ENCODE data around the gene CCDC90B. TPM values are rescaled to one million over a fixed set of nuclear protein-coding genes. Genes with fewer than 3 reads are reported as not detected.
"Not testable (repeated sequence)": the region's sequence is repeated elsewhere in the genome, so short reads cannot be mapped to it uniquely, and the experiment has no call there.

Gene CCDC90B
- total RNA-seq, 2 experiments from 2014 or later, result 33.6 to 34.4 TPM

DNA sequence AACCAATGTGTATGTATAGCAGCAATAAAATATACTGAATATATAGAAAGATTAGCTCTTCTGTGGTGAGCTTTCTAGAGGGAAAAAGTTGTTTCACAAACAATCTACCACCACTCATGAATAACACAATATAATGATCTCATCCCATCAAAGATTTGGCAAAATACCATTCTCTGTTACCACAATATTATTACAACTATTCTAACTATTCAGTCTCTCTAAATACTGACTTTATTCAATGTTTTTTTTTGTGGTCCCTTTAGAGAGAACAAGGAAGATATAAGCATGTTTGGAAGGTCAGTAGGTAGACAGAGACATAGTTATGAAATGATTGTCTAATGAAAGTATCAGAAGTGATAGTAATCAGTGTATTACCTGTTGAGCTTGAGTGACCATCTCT lies 7.8 kb downstream of the CCDC90B start:
- Mint-ChIP-seq H3K9me3 (no peaks in the 10 kb centered on the region), H3K27me3 (no peaks in the 10 kb centered on the region), H3K4me3 (no peak overlapping the region), H3K27ac (no peak overlapping the region), H3K4me1 (peaks cover 10% of the 10 kb centered on the region), H3K36me3 (peaks cover 14% of the 10 kb centered on the region)
- no peak for ATAC-seq (ENCODE audit: low read depth)
- POLR2A ChIA-PET, result no interaction called here
- DNase-seq, result no peak

DNA sequence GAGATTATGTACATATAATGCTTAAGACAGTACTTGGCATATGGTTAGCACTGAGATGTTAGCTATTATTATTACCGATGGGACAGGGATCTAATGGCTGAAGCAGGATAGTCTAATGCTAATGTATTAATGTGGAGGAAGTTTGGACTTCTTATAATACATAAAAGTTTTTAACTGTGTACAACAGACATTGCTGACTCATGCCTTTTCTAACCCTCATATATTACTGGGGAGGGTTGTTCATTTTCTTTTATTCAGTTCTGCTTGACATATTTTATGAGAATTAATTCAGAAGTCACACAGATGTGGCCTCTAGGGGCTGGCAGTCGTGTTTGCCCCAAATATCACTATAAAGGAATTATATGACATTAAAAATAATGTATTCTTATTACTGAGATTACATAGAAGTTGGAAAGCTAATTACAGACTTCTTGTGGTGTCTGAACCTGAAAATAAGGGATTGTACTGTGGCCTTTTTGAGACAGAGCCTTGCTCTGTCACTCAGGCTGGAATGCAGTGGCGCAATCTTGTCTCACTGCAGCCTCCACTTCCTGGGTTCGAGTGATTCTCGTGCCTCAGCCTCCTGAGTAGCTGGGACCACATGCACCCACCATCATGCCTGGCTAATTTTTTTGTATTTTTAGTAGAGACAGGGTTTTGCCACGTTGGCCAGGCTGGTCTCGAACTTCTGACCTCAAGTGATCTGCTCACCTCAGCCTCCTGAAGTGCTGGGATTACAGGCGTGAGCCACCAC lies 10.1 kb downstream of the CCDC90B start:
- peaks cover 4% of the 10 kb centered on the region for H3K9me3 Mint-ChIP-seq
- no peak overlapping the region for H3K27ac Mint-ChIP-seq
- no peaks in the 10 kb centered on the region for H3K27me3 Mint-ChIP-seq
- DNase-seq (no peak), ATAC-seq (ENCODE audit: low read depth) (no peak)
- no peak overlapping the region for H3K4me3 Mint-ChIP-seq
- H3K4me1 Mint-ChIP-seq, result peaks cover 2% of the 10 kb centered on the region
- POLR2A ChIA-PET, result interaction anchor here (0.7 kb wide), 1 partner anchor 320 kb away, joined by 3 read pairs; no protein-coding TSS in a partner anchor
- peaks cover 26% of the 10 kb centered on the region for H3K36me3 Mint-ChIP-seq

DNA sequence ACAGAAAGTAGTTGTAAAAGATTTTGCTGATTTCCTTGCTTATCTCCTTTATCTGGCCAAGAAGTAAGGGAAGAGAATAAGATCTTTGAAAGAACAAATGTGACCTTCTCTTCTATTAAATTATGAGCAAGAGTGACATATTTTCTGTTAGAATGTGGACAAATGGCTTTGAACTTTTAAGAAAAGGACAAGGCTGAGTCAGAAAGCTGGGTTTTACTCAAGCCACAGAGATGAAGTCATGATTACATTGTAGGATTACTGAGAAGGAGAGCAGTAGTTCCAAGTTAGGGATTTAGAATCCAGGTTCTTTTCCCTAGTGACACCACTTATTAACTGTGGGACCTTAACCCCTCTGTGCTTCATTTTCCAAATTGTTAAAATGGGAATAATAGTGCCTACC lies 13.5 kb downstream of the CCDC90B start:
- peaks cover 8% of the 10 kb centered on the region for H3K4me1 Mint-ChIP-seq
- ATAC-seq (ENCODE audit: low read depth), result no peak
- peaks cover 4% of the 10 kb centered on the region for H3K9me3 Mint-ChIP-seq
- no peak overlapping the region for H3K27ac Mint-ChIP-seq
- peaks cover 49% of the 10 kb centered on the region for H3K36me3 Mint-ChIP-seq
- DNase-seq, result no peak
- POLR2A ChIA-PET, result no interaction called here
- no peaks in the 10 kb centered on the region for H3K27me3 Mint-ChIP-seq
- no peak overlapping the region for H3K4me3 Mint-ChIP-seq

DNA sequence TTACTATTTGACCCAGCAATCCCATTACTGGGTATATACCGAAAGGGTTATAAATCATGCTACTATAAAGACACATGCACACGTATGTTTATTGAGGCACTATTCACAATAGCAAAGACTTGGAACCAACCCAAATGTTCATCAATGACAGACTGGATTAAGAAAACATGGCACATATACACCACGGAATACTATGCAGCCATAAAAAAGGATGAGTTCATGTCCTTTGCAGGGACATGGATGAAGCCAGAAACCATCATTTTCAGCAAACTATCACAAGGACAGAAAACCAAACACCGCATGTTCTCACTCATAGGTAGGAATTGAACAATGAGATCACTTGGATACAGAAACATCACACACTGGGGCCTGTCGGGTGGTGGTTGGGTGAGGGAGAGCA lies 14.4 kb downstream of the CCDC90B start:
- H3K4me3 Mint-ChIP-seq; H3K27ac Mint-ChIP-seq; POLR2A ChIA-PET; H3K4me1 Mint-ChIP-seq; ATAC-seq (ENCODE audit: low read depth); DNase-seq; H3K9me3 Mint-ChIP-seq; H3K27me3 Mint-ChIP-seq: not testable (repeated sequence)
- H3K36me3 Mint-ChIP-seq, result peaks cover 56% of the 10 kb centered on the region

DNA sequence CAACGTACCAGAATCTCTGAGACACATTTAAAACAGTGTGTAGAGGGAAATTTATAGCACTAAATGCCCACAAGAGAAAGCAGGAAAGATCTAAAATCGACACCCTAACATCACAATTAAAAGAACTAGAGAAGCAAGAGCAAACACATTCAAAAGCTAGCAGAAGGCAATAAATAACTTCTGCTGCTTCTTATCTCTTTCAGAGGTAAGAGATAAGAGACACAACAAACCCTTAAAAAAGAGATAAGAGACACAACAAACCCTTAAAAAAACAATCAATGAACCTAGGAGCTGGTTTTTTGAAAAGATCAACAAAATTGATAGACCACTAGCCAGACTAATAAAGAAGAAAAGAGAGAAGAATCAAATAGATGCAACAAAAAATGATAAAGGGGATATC lies 17.1 kb downstream of the CCDC90B start:
- peaks cover 62% of the 10 kb centered on the region for H3K36me3 Mint-ChIP-seq
- ATAC-seq (ENCODE audit: low read depth); POLR2A ChIA-PET; H3K27ac Mint-ChIP-seq; H3K4me1 Mint-ChIP-seq; H3K27me3 Mint-ChIP-seq; H3K4me3 Mint-ChIP-seq; H3K9me3 Mint-ChIP-seq; DNase-seq: not testable (repeated sequence)

DNA sequence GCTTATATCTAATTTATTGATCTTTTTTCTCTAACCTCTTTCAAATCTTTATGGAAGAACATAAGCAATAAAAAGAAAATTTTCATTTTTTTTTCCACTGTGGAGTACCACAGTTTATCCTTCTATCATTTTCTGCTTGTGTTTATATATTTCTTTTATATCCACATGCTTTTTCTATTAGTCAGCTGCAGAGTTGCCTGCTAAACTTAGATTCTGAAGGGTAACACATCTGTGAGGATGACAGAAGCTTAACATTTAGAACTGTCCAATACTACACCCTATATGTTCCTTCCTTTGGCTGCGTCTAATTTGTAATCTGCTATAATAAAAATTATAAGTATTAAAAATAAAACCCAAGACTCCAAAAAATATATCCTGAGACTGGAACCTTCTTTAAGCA lies 20.8 kb downstream of the CCDC90B start:
- no peaks in the 10 kb centered on the region for H3K27me3 Mint-ChIP-seq
- H3K27ac Mint-ChIP-seq, result no peak overlapping the region
- H3K4me1 Mint-ChIP-seq, result peaks cover 6% of the 10 kb centered on the region
- no peak overlapping the region for H3K4me3 Mint-ChIP-seq
- DNase-seq, result no peak
- POLR2A ChIA-PET, result no interaction called here
- H3K9me3 Mint-ChIP-seq, result no peaks in the 10 kb centered on the region
- peaks cover 43% of the 10 kb centered on the region for H3K36me3 Mint-ChIP-seq
- ATAC-seq (ENCODE audit: low read depth), result no peak

DNA sequence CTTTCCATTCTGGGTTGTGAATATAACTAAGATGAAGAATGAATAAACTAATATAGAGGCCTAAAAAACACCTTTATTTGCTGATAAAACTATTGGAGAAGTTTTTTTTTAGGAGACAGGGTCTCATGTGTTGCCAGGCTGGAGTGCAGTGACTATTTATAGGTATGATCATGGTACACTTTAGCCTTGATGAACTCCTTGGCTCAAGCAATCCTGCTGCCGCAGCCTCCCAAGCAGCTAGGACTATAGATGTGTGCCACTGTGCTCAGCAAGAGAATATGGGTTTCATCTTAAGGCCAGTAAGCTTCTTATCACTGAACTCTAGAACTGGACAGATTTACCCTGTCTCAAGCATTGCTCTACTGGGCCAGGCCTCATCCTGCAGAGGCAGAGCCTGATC lies 26.6 kb downstream of the CCDC90B start:
- POLR2A ChIA-PET, result no interaction called here
- peaks cover 16% of the 10 kb centered on the region for H3K36me3 Mint-ChIP-seq
- H3K27ac Mint-ChIP-seq, result no peak overlapping the region
- H3K27me3 Mint-ChIP-seq, result no peaks in the 10 kb centered on the region
- no peak for DNase-seq
- H3K4me1 Mint-ChIP-seq, result no peaks in the 10 kb centered on the region
- ATAC-seq (ENCODE audit: low read depth), result no peak
- H3K4me3 Mint-ChIP-seq, result no peak overlapping the region
- H3K9me3 Mint-ChIP-seq, result no peaks in the 10 kb centered on the region

DNA sequence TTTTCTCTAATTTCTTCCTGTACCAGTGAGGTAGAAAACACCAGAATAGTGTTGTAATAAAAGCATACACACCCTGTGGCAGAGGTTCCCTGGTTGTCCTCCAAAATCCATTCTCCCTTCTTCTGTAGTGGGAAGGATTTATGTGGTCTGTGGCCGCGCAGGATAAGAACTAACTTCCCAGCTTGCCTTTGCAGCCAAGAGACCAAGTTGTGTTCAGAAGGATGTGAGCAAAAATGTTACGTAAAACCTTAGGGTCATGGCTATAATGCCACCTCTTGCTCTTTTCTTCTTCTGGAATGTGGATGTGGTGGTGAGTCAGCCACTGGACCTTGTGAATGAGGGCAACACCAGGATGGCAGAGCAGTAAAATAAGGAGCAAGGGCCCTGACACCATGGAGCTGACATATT lies 28.4 kb downstream of the CCDC90B start:
- DNase-seq (no peak), ATAC-seq (ENCODE audit: low read depth) (no peak)
- Mint-ChIP-seq H3K9me3 (no peaks in the 10 kb centered on the region), H3K36me3 (peaks cover 10% of the 10 kb centered on the region), H3K27me3 (no peaks in the 10 kb centered on the region), H3K4me3 (no peak overlapping the region), H3K27ac (no peak overlapping the region), H3K4me1 (no peaks in the 10 kb centered on the region)
- POLR2A ChIA-PET, result no interaction called here

DNA sequence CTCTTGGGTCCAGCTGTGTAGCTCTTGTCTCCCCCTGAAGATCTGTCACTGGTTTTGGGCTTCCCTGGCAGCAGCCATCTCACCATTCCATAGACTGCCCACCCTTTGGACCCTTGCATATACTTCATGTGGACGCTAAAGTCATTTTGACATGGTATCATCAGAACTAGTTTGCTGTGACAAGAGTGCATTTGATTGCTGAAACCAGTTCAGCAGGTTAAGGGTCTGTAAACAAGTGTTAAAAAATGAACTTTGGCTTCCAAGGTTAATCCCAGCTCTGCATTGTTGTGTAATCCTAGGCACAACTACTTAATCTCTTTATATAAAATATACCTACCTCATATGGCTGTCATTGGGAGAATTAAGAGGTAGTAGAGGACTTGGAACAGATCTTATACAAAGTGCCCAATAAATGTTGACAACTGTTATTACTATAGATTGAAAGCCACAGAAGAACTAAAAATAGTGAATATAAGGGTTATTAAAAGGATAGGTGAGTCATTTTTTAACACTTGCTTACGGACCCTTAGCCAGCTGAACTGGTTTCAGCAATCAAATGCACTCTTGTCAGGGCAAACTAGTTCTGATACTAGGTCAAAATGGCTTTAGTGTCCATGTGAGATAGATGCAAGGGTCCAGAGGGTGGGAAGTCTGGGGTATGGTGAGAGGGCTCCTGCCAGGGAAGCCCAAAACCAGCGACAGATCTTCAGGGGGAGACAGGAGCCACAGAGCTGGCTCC lies 29.4 kb downstream of the CCDC90B start:
- POLR2A ChIA-PET, result no interaction called here
- Mint-ChIP-seq H3K27ac (no peak overlapping the region), H3K9me3 (no peaks in the 10 kb centered on the region), H3K4me3 (no peak overlapping the region), H3K36me3 (peaks cover 9% of the 10 kb centered on the region), H3K4me1 (no peaks in the 10 kb centered on the region), H3K27me3 (no peaks in the 10 kb centered on the region)
- ATAC-seq (ENCODE audit: low read depth), result no peak
- DNase-seq, result no peak

DNA sequence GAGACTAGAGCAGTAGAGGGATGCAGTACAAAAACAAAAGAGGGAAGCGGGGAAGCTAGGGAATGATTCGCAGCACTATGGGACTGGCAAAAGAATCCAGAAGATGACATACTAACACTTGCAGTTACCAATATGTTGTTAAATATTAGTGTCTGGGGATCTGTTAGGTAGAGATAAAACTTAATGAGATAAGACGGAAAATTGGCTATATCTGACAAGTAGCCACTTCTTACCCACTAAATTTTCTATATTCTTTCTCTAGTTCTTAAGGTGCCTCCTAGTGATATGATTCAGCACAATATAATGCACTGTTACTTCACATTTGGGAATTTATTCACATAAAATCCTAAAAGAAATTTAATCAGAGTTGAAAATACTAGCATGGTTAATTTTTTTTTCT lies 30.8 kb downstream of the CCDC90B start:
- Mint-ChIP-seq H3K27ac (no peak overlapping the region), H3K4me1 (no peaks in the 10 kb centered on the region)
- POLR2A ChIA-PET, result no interaction called here

DNA sequence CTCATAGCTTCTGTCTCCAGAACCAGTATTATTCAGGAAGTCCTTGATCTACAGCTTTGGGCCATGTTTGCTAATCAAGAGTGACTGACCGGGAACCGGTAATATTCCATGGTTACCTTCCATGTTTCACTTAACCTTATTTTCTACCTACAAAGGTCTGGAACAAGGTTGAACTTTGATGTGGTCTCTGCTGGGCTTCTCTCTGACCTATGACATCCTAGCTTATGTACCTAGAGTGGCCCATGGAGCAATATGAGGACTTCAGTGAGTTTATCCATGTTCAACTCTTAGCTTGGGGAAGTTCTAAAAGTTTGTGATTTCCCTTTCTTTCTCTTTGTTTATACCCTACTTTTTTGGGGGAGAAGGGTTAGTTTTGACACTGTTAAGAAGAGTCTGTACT lies 33.2 kb downstream of the CCDC90B start:
- DNase-seq (no peak), ATAC-seq (ENCODE audit: low read depth) (no peak)
- POLR2A ChIA-PET, result no interaction called here
- no peak overlapping the region for H3K27ac Mint-ChIP-seq
- H3K36me3 Mint-ChIP-seq, result peaks cover 4% of the 10 kb centered on the region
- H3K27me3 Mint-ChIP-seq, result peaks cover 2% of the 10 kb centered on the region
- H3K9me3 Mint-ChIP-seq, result no peaks in the 10 kb centered on the region
- no peak overlapping the region for H3K4me3 Mint-ChIP-seq
- H3K4me1 Mint-ChIP-seq, result peaks cover 5% of the 10 kb centered on the region

More for the DNA sequence above, 30.8 kb downstream of the CCDC90B start:
- Mint-ChIP-seq H3K9me3 (no peaks in the 10 kb centered on the region), H3K4me3 (no peak overlapping the region), H3K27me3 (peaks cover 2% of the 10 kb centered on the region), H3K36me3 (peaks cover 7% of the 10 kb centered on the region)
- ATAC-seq (ENCODE audit: low read depth) (no peak), DNase-seq (no peak)

DNA sequence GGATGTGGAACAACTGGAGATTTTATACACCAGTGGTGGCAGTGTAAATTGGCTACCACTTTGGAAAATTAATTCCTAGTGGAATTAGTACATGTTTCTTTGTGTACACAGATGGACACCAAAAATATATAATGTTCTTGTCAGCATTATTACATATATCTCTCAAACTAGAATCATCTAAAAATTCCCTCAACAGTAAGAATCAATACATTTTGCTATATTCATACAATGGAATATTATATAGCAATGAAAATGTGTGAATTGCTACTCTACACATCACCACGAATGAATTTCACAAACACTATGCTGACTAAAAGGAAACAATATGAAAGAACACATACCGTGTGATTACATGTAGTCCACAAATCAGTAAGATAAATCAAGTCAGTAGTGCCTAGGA lies 33.9 kb downstream of the CCDC90B start:
- DNase-seq, result no peak
- H3K27me3 Mint-ChIP-seq, result peaks cover 2% of the 10 kb centered on the region
- no peaks in the 10 kb centered on the region for H3K9me3 Mint-ChIP-seq
- POLR2A ChIA-PET, result no interaction called here
- H3K27ac Mint-ChIP-seq, result no peak overlapping the region
- no peak for ATAC-seq (ENCODE audit: low read depth)
- H3K4me3 Mint-ChIP-seq, result no peak overlapping the region
- peaks cover 7% of the 10 kb centered on the region for H3K4me1 Mint-ChIP-seq
- no peaks in the 10 kb centered on the region for H3K36me3 Mint-ChIP-seq

DNA sequence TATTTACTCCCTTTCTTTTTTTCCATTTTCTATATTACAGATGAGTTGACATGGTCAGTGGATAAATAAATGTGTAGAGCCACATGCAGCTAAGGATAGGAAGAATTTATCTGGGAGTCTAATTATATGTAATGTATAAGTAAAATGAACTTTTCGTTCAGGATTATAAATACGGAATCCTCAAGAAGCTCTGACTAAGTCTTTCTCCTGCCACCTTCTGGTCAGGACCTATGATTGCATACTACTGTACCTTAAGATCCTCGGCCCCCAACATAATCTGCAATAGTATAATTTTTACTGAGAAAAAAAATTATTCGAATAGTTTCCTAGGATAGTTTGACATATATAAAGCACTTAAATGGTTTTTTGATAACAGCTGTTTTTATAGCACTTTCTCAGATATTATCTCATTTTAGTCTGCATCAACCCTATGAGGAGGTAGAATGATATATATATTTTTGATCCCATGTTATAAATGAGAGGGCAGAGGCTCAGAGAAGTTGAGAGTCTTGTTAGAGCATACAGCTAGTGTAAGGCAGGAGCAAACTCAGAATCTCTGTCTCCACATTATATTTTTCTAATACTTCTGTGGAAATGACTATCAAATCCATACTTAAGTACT lies 36.1 kb downstream of the CCDC90B start:
- ATAC-seq (ENCODE audit: low read depth) (peak; percentile 65), DNase-seq (no peak)
- Mint-ChIP-seq H3K4me1 (peaks cover 9% of the 10 kb centered on the region), H3K9me3 (no peaks in the 10 kb centered on the region), H3K27ac (no peak overlapping the region), H3K36me3 (no peaks in the 10 kb centered on the region), H3K27me3 (peaks cover 2% of the 10 kb centered on the region), H3K4me3 (no peak overlapping the region)
- POLR2A ChIA-PET, result no interaction called here

DNA sequence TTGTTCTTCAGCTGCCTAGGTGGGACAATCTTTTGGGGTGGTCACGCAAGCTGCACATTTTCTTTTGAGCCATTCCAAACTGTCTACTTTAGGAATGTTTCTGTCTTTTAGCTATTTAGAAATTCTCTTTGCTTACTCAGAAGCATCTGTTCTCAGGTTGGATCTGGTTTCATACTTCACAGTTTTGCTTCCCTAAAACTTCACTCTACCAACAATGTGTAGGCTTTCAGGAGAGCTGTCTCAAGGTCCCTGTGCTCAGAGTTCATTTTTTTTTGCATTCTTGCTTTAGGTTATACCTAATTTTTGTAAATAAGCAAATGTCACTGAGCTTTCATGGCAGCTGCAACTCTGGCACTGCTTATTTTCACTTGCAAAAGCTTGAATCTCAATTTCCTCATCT lies 36.7 kb downstream of the CCDC90B start:
- POLR2A ChIA-PET, result no interaction called here
- Mint-ChIP-seq H3K9me3 (no peaks in the 10 kb centered on the region), H3K27me3 (peaks cover 2% of the 10 kb centered on the region)

More for the DNA sequence above, 36.7 kb downstream of the CCDC90B start:
- peaks cover 9% of the 10 kb centered on the region for H3K4me1 Mint-ChIP-seq
- ATAC-seq (ENCODE audit: low read depth), result no peak
- no peaks in the 10 kb centered on the region for H3K36me3 Mint-ChIP-seq
- H3K4me3 Mint-ChIP-seq, result no peak overlapping the region
- no peak for DNase-seq
- H3K27ac Mint-ChIP-seq, result no peak overlapping the region
